Putamen (tissue), 1 donor: ENCODE measurements around the gene HOXB2.
"Not testable (repeated sequence)": the region's sequence is repeated elsewhere in the genome, so short reads cannot be mapped to it uniquely, and the experiment has no call there.

Source experiments
- DNase-seq: peaks from one replicate; pipeline ENCODE4 v3.0.0-alpha.2; 2016; ENCODE audit warnings: low spot score

The HOXB2 gene

GRCh38 chr17:48541036-48541576 is 3.8 kb downstream of the HOXB2 start:
- DNase-seq, result no peak

DNA sequence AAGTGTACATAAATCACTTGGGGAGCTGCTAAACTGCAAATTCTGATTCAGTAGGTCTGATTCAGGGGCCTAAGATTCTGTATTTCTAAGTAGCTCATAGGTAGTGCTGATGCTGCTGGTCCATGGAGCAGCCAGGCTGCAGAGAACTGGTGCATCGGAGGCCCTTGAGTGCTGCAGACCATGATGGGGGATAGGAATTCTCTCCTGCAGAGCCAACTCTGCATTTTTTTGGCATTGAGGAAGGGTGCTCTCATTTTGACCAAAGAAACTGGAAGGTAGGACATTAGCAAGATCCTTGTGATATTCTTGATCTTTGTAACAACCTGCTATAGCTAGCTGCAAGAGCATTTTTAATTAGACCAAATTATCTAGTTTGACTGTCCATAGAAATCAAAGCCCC is 4.7 kb downstream of the HOXB2 start:
- no peak for DNase-seq

DNA sequence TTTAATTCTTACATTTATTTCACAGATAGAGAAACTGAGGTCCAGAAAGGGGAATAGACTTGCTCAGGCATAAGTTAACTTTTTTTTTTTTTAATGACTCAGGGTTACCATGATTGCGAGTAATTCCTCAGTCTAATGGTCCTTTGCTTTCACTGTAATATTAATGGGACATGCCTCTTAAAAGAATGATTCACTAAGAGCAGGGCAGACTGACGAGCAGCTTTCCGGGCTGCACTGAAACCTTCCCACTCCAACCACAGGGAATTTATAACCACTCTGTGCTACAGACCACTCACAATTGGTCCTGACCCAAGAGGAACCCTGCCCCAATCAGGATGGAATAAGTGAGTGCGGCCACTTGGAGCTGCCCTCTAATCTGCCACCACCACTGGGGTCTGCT is 5.7 kb downstream of the HOXB2 start:
- DNase-seq, result no peak

DNA sequence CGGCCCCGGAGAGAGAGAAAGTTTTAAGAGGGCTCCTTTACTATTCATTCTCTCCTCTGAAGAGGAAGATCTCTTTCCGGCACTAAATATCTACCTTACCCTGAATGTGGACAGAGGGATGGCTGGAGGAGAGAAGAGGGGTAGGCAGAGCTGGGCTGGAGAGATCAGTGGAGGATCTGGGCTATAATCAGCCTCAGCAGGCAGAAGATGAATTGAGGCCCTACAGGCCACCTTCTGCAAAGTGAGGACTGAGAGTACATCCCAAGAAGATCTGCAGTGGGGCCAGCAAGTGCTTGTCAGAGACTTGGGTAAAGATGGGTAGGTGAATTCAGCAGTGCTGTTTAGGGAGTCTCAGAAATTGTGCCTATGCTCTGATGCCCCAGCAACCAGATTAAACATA is 7.6 kb downstream of the HOXB2 start:
- no peak for DNase-seq

- not testable (repeated sequence) for DNase-seq
Observed at GRCh38 chr17:48535793-48536559, 8.9 kb downstream of the HOXB2 start.

DNA sequence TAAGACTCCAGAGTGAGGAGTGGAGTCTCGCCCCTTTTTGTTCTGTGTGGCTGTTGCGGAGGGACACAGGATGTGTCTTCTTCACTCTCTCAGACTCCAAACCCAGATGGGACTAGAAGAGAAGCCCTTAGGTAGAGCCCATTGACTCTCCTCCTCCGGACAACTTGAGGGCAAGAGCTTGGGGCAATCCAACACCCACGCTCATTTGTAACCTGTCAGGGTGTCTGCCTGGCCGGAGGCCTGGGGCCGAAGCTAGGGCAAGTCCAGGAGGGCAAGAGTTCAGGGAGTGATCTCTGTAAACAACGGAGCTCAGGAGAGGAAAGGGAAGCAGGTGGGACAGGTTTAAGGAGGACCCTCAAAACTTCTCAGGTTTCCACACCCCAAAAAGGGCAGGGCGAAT is 12.6 kb downstream of the HOXB2 start:
- no peak for DNase-seq

DNA sequence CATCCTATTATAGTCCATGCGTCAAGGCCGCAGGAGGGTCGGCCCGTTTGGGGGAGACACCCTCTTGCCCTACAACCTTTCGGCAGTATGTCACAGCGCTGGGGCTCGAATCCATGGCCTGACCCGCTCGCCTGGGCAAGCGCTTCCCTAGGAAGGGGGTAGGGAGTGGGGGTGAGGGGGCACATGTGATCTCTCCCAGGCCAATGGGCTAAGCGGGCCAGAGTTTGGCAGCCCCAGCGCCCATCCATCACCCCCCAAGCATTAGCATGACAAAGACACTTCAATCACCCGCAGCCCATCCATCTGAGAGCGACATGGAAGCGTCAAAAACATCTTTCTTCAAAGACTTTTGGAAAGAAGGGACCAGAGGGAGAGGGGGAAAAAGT is 14.0 kb downstream of the HOXB2 start, which contains the start of gene HOXB1:
HOXB1 (minus strand) TSS at position 125 of the 386 bp plus-strand sequence; CDS start at position 18, 107 bp downstream.
- no peak for DNase-seq

DNA sequence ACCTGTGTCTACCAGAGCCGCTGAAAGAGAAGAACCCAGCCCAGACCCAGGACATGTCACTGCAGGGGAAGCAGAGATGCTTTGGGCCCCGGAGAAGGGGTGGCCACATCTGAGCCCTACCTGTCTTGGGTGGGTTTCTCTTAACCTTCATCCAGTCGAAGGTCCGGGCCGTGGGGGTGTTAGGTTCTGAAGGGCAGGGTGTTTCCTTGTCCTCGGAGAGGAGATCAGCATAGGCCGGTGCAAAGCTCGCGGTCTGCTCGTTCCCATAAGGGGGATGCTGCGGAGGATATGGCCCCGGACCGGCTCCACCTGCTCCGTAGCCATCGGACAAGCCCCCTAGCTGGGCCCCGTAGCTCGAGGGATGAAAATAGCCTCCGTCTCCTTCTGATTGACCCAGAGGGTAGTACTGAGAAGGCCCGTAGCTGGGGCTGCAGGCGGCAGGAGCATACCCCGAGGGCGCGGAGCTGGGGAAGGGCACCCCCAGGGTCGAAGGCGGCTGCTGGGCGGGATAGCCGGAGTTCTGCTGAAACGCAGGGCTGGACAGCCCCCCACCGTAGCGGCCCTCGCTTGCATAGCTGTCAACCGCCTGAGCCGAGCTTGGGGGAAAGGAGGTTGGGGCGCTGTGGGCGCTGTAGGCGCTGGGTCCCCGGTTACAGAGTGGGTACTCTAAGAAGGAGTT is 14.6 kb downstream of the HOXB2 start:
- no peak for DNase-seq

DNA sequence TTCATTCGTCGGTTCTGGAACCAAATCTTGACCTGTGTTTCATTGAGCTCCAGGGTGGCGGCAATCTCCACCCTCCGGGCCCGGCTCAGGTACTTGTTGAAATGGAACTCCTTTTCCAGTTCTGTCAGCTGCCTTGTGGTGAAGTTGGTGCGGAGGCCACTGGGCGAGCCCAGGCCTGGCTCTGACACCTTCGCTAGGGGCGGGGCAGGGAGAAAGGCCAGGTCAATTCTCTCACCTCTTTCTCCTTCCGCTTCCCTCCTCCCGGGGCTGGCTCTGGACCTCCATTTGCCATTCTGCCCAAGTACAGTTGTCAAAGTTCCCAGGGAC is 15.3 kb downstream of the HOXB2 start:
- no peak for DNase-seq

DNA sequence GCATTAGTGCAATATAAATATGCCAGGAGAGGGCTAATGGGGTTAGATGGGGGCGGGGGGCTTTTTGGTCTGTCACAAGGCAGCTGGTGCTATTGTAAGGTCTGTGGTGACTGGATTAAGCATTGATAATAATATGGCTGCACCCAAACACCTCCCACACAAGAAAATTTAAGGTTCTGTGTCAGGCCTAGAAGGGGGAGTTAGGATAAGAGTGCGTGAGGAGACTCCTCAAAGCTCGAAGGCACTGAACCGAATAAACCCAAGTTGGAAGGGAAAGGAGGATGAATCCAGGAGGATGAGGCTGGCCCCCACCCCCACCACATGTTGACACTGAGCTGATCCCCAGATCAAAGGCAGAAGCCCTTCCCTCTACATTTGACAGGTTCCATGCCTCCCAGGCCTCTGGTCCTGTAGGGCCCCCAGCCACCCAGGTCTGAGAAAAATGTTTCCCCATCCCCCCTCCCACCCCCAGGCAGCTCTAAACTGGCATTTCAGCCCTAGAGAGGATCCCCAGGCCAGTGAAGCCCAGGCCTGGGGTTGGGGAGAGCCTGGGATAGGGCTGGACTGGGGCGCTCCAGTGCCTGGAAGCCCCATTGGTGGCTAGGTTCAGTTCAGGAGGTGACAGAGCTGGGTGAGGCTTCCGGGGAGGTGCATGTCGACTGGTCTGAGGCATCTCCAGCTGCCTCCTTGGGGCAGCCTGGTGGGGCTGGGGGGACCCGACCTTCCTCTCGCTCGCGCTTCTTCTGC is 15.8 kb downstream of the HOXB2 start:
- no peak for DNase-seq

GRCh38 chr17:48528153-48528935 is 16.6 kb downstream of the HOXB2 start:
- no peak for DNase-seq

- no peak for DNase-seq
Observed at GRCh38 chr17:48527547-48527932, 17.4 kb downstream of the HOXB2 start.

GRCh38 chr17:48526608-48527546 is 18.0 kb downstream of the HOXB2 start:
- DNase-seq, result no peak

DNA sequence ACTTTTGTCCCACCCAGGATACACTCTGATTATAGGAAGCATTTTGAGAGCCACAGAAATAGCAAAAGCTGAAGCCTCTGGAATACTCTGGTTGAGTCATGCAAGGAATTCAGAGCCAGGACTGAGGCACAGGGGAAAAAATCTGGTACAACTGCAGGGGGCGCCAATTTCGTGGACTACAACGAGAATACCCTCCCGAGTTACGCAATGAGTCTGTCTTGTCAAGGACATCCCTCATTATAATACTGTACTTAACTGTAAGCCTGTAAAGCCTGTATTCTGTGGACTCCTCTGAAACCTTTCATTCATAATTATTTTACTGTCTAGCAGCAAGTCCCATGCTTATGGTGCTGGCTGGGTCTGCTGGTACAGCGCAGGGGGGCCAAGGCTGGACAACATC is 21.9 kb downstream of the HOXB2 start:
- DNase-seq, result no peak

- DNase-seq, result no peak
Observed at GRCh38 chr17:48522031-48522653, 22.8 kb downstream of the HOXB2 start.

GRCh38 chr17:48520631-48521079 is 24.3 kb downstream of the HOXB2 start:
- DNase-seq, result no peak

DNA sequence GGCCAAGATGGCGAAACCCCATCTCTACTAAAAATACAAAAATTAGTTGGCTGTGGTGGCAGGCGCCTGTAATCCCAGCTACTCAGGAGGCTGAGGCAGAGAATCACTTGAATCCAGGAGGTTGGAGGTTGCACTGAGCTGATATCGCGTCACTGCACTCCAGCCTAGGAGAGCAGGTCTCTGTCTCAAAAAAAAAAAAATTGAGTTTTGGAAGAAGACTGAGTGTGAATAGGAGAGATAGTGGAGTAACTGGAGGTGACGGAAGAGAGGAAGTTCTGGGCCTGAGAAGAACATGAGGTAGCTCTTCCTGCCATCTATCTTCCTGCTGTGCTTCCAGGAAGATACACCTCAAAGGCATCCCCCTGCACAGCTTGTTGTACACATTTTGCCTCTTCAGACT is 25.5 kb downstream of the HOXB2 start:
- DNase-seq, result no peak

GRCh38 chr17:48517478-48517877 is 27.4 kb downstream of the HOXB2 start:
- no peak for DNase-seq

GRCh38 chr17:48515925-48516900 is 28.7 kb downstream of the HOXB2 start:
- DNase-seq, result no peak
